ENCODE results near the gene ADGRB3.

The ADGRB3 gene

GRCh38 chr6:69289689-69290495, 654.8 kb downstream of the ADGRB3 start:
- no peaks in the 10 kb centered on the region for H3K9me3 ChIP-seq (ENCODE audit: control insufficient read depth, low read length)
- no peak overlapping the region for H3K18ac ChIP-seq (ENCODE audit: low read depth in 1 of 2, low read length in 2 of 2)
- no peaks in the 10 kb centered on the region for H3K4me1 ChIP-seq (ENCODE audit: control insufficient read depth, insufficient read depth, low read depth, low read length)
- H2AK5ac ChIP-seq (ENCODE audit: low read length, severe bottlenecking), result no peak overlapping the region
- H3K36me3 ChIP-seq (ENCODE audit: control insufficient read depth in 1 of 2, insufficient read depth in 2 of 2, low read depth in 1 of 2, low read length in 2 of 2), result no peaks in the 10 kb centered on the region
- H3K27ac ChIP-seq (ENCODE audit: low read length, poor library complexity, severe bottlenecking), result no peak overlapping the region
- H3K9ac ChIP-seq (ENCODE audit: low read length), result no peak overlapping the region
- no peak overlapping the region for H3K23ac ChIP-seq (ENCODE audit: low read length in 2 of 2)
- H2AFZ ChIP-seq (ENCODE audit: low read depth, low read length), result no peak overlapping the region
- no peaks in the 10 kb centered on the region for H3K27me3 ChIP-seq (ENCODE audit: control insufficient read depth in 1 of 2, insufficient read depth in 1 of 2, low read length in 2 of 2)
- no peak for DNase-seq
- H3K4me3 ChIP-seq (ENCODE audit: insufficient read depth in 1 of 2, low read depth in 1 of 2, low read length in 2 of 2), result no peak overlapping the region
- H3K14ac ChIP-seq (ENCODE audit: low read length in 2 of 2), result no peak overlapping the region
- H4K8ac ChIP-seq (ENCODE audit: low read length), result no peak overlapping the region
- no peak overlapping the region for H2BK120ac ChIP-seq (ENCODE audit: low read depth, low read length)
- H3K4me2 ChIP-seq (ENCODE audit: low read length, poor library complexity, severe bottlenecking), result no peak overlapping the region
- 91% methylated on average over 8 of the region's 8 CpGs for WGBS
- H4K91ac ChIP-seq (ENCODE audit: low read length), result no peak overlapping the region
- no peak overlapping the region for H2BK5ac ChIP-seq (ENCODE audit: low read depth, low read length, poor library complexity, severe bottlenecking)
- H3K79me1 ChIP-seq (replicated peaks; ENCODE audit: low read length, poor library complexity, severe bottlenecking), result no peaks in the 10 kb centered on the region
- no peak overlapping the region for H2BK12ac ChIP-seq (ENCODE audit: low read length in 2 of 2)
- no peak overlapping the region for H2BK15ac ChIP-seq (ENCODE audit: low read depth, poor library complexity, severe bottlenecking)
- no peak overlapping the region for H3K4ac ChIP-seq (ENCODE audit: low read depth in 1 of 2, low read length in 2 of 2)

DNA sequence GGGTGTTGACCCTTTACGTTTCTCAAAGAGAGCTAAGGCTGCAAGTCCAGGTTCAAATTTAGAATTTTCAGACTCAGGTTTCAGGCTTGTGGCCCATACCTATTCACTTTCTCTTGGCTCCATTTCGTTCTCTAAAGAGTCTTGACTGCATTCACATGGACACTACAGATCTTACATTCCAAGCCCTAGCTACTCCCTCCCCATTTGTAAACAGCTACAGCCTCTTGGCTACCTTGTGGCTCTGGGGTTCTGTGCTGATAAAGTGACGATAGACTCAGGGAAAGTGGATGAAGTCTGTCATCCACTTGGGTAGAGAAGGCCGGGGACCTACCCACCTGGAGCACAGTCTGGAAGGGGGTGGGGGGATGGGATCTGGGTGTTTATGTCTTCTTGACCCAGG, 658.4 kb downstream of the ADGRB3 start:
- H3K9ac ChIP-seq (ENCODE audit: low read length), result no peak overlapping the region
- H2AFZ ChIP-seq (ENCODE audit: low read depth, low read length), result no peak overlapping the region
- no peak overlapping the region for H2BK5ac ChIP-seq (ENCODE audit: low read depth, low read length, poor library complexity, severe bottlenecking)
- H3K27me3 ChIP-seq (ENCODE audit: control insufficient read depth in 1 of 2, insufficient read depth in 1 of 2, low read length in 2 of 2), result no peaks in the 10 kb centered on the region
- H3K36me3 ChIP-seq (ENCODE audit: control insufficient read depth in 1 of 2, insufficient read depth in 2 of 2, low read depth in 1 of 2, low read length in 2 of 2), result no peaks in the 10 kb centered on the region
- H3K4me3 ChIP-seq (ENCODE audit: insufficient read depth in 1 of 2, low read depth in 1 of 2, low read length in 2 of 2), result no peak overlapping the region
- H3K23ac ChIP-seq (ENCODE audit: low read length in 2 of 2), result no peak overlapping the region
- H3K4me2 ChIP-seq (ENCODE audit: low read length, poor library complexity, severe bottlenecking), result no peak overlapping the region
- H2AK5ac ChIP-seq (ENCODE audit: low read length, severe bottlenecking), result no peak overlapping the region
- no peak overlapping the region for H3K4ac ChIP-seq (ENCODE audit: low read depth in 1 of 2, low read length in 2 of 2)
- WGBS, result 66% methylated on average over 4 of the region's 4 CpGs
- H2BK12ac ChIP-seq (ENCODE audit: low read length in 2 of 2), result no peak overlapping the region
- no peak overlapping the region for H3K27ac ChIP-seq (ENCODE audit: low read length, poor library complexity, severe bottlenecking)
- H3K4me1 ChIP-seq (ENCODE audit: control insufficient read depth, insufficient read depth, low read depth, low read length), result no peaks in the 10 kb centered on the region
- no peaks in the 10 kb centered on the region for H3K9me3 ChIP-seq (ENCODE audit: control insufficient read depth, low read length)
- H3K14ac ChIP-seq (ENCODE audit: low read length in 2 of 2), result no peak overlapping the region
- no peak for DNase-seq
- H3K79me1 ChIP-seq (replicated peaks; ENCODE audit: low read length, poor library complexity, severe bottlenecking), result no peaks in the 10 kb centered on the region
- H4K8ac ChIP-seq (ENCODE audit: low read length), result no peak overlapping the region
- no peak overlapping the region for H4K91ac ChIP-seq (ENCODE audit: low read length)
- no peak overlapping the region for H2BK15ac ChIP-seq (ENCODE audit: low read depth, poor library complexity, severe bottlenecking)
- no peak overlapping the region for H3K18ac ChIP-seq (ENCODE audit: low read depth in 1 of 2, low read length in 2 of 2)
- H2BK120ac ChIP-seq (ENCODE audit: low read depth, low read length), result no peak overlapping the region

GRCh38 chr6:69294407-69294806, 659.3 kb downstream of the ADGRB3 start:
- no peak overlapping the region for H2BK12ac ChIP-seq (ENCODE audit: low read length in 2 of 2)
- no peak for DNase-seq
- no peak overlapping the region for H4K8ac ChIP-seq (ENCODE audit: low read length)
- no peak overlapping the region for H2BK15ac ChIP-seq (ENCODE audit: low read depth, poor library complexity, severe bottlenecking)
- H3K27ac ChIP-seq (ENCODE audit: low read length, poor library complexity, severe bottlenecking), result no peak overlapping the region
- H3K18ac ChIP-seq (ENCODE audit: low read depth in 1 of 2, low read length in 2 of 2), result no peak overlapping the region
- H3K23ac ChIP-seq (ENCODE audit: low read length in 2 of 2), result no peak overlapping the region
- no peak overlapping the region for H3K4ac ChIP-seq (ENCODE audit: low read depth in 1 of 2, low read length in 2 of 2)
- no peak overlapping the region for H4K91ac ChIP-seq (ENCODE audit: low read length)
- no peak overlapping the region for H2AK5ac ChIP-seq (ENCODE audit: low read length, severe bottlenecking)
- H3K4me1 ChIP-seq (ENCODE audit: control insufficient read depth, insufficient read depth, low read depth, low read length), result no peaks in the 10 kb centered on the region
- H3K14ac ChIP-seq (ENCODE audit: low read length in 2 of 2), result no peak overlapping the region
- H2BK120ac ChIP-seq (ENCODE audit: low read depth, low read length), result no peak overlapping the region
- no peak overlapping the region for H2AFZ ChIP-seq (ENCODE audit: low read depth, low read length)
- 69% methylated on average over 2 of the region's 5 CpGs for WGBS
- H3K27me3 ChIP-seq (ENCODE audit: control insufficient read depth in 1 of 2, insufficient read depth in 1 of 2, low read length in 2 of 2), result no peaks in the 10 kb centered on the region
- H3K4me2 ChIP-seq (ENCODE audit: low read length, poor library complexity, severe bottlenecking), result no peak overlapping the region
- H3K9ac ChIP-seq (ENCODE audit: low read length), result no peak overlapping the region
- H3K4me3 ChIP-seq (ENCODE audit: insufficient read depth in 1 of 2, low read depth in 1 of 2, low read length in 2 of 2), result no peak overlapping the region
- no peaks in the 10 kb centered on the region for H3K9me3 ChIP-seq (ENCODE audit: control insufficient read depth, low read length)
- no peak overlapping the region for H2BK5ac ChIP-seq (ENCODE audit: low read depth, low read length, poor library complexity, severe bottlenecking)
- H3K79me1 ChIP-seq (replicated peaks; ENCODE audit: low read length, poor library complexity, severe bottlenecking), result no peaks in the 10 kb centered on the region
- H3K36me3 ChIP-seq (ENCODE audit: control insufficient read depth in 1 of 2, insufficient read depth in 2 of 2, low read depth in 1 of 2, low read length in 2 of 2), result no peaks in the 10 kb centered on the region

DNA sequence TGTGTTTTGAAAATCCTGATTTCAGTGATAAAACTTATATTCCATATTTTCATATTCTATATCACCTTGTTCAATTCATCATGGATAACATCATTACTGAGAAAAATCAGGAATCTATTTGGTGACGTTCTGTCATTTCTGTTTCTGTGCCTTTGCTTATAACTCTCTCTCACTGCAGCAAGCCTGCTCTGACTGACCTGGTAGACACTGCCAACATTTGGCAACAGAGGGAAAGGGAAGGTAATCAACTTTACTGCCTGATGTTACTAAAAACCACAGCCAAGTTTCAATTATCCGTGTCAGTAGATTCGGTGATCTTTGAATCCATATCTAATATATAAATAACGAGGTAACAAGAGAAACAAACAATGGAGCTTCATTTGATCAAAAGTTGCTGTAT, 659.8 kb downstream of the ADGRB3 start:
- Histone ChIP-seq H3K9me3 (ENCODE audit: control insufficient read depth, low read length) (no peaks in the 10 kb centered on the region), H3K4me3 (ENCODE audit: insufficient read depth in 1 of 2, low read depth in 1 of 2, low read length in 2 of 2) (no peak overlapping the region), H3K27me3 (ENCODE audit: control insufficient read depth in 1 of 2, insufficient read depth in 1 of 2, low read length in 2 of 2) (no peaks in the 10 kb centered on the region), H4K8ac (ENCODE audit: low read length) (no peak overlapping the region), H3K9ac (ENCODE audit: low read length) (no peak overlapping the region), H3K27ac (ENCODE audit: low read length, poor library complexity, severe bottlenecking) (no peak overlapping the region), H3K14ac (ENCODE audit: low read length in 2 of 2) (no peak overlapping the region), H2BK120ac (ENCODE audit: low read depth, low read length) (no peak overlapping the region), H3K79me1 (replicated peaks; ENCODE audit: low read length, poor library complexity, severe bottlenecking) (no peaks in the 10 kb centered on the region), H3K36me3 (ENCODE audit: control insufficient read depth in 1 of 2, insufficient read depth in 2 of 2, low read depth in 1 of 2, low read length in 2 of 2) (no peaks in the 10 kb centered on the region), H2AFZ (ENCODE audit: low read depth, low read length) (no peak overlapping the region), H4K91ac (ENCODE audit: low read length) (no peak overlapping the region), H3K4me1 (ENCODE audit: control insufficient read depth, insufficient read depth, low read depth, low read length) (no peaks in the 10 kb centered on the region), H2AK5ac (ENCODE audit: low read length, severe bottlenecking) (no peak overlapping the region), H3K18ac (ENCODE audit: low read depth in 1 of 2, low read length in 2 of 2) (no peak overlapping the region), H3K23ac (ENCODE audit: low read length in 2 of 2) (no peak overlapping the region), H2BK5ac (ENCODE audit: low read depth, low read length, poor library complexity, severe bottlenecking) (no peak overlapping the region), H2BK15ac (ENCODE audit: low read depth, poor library complexity, severe bottlenecking) (no peak overlapping the region), H3K4ac (ENCODE audit: low read depth in 1 of 2, low read length in 2 of 2) (no peak overlapping the region), H3K4me2 (ENCODE audit: low read length, poor library complexity, severe bottlenecking) (no peak overlapping the region), H2BK12ac (ENCODE audit: low read length in 2 of 2) (no peak overlapping the region)
- WGBS, result 95% methylated on average over 1 of the region's 4 CpGs
- no peak for DNase-seq
